ENCODE measurements around the gene ACTN3.

DNA sequence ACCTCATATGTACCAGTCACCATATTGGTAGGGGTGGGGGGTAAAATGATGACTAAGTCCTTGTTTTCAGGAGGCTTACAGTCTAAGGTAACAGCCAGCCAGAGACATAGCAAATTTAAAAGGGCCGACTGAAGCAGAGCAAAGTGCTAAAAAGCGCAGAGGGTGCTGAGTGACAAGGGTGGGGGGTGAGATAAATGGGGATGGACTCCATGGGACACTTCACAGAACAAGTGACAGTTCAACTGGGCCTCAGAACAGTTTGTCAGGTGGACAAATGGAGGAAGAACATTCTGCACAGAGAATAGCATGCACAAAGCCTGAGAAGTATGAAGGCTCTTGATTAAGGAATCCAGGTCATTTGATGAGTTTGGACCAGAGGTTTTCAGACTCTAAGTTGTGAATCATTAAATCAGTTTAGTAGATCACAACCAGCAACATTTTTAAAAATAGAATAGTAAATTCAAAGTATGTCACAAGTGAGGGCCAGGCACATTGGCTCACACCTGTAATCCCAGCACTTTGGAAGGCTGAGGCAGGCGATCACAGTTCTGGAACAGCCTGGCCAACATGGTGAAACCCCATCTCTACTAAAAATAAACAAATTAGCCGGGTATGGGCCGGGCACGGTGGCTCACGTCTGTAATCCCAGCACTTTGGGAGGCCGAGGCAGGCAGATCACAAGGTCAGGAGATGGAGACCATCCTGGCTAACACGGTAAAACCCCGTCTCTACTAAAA lies 22.2 kb upstream of the ACTN3 start:
- TF ChIP-seq, protein P1, sequence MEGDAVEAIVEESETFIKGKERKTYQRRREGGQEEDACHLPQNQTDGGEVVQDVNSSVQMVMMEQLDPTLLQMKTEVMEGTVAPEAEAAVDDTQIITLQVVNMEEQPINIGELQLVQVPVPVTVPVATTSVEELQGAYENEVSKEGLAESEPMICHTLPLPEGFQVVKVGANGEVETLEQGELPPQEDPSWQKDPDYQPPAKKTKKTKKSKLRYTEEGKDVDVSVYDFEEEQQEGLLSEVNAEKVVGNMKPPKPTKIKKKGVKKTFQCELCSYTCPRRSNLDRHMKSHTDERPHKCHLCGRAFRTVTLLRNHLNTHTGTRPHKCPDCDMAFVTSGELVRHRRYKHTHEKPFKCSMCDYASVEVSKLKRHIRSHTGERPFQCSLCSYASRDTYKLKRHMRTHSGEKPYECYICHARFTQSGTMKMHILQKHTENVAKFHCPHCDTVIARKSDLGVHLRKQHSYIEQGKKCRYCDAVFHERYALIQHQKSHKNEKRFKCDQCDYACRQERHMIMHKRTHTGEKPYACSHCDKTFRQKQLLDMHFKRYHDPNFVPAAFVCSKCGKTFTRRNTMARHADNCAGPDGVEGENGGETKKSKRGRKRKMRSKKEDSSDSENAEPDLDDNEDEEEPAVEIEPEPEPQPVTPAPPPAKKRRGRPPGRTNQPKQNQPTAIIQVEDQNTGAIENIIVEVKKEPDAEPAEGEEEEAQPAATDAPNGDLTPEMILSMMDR (conservative IDR thresholded peaks at IDR 0.05 in 1 of 2, IDR thresholded peaks at IDR 0.05 in 1 of 2; ENCODE audit: low read depth in 1 of 2, low read length in 2 of 2): no peak
- TF ChIP-seq EZH2 (IDR thresholded peaks at IDR 0.05; ENCODE audit: low read length, missing control alignments): no peak

Data from fibroblast of lung (primary cell).